Activated naive CD4-positive, alpha-beta T cell treated with Interleukin-2 at 50 U/mL for 16 hours (primary cell): ENCODE data around the gene USP35.

Experiments used
- DNase-seq: peaks from one replicate; pipeline ENCODE4 v3.0.0-alpha.2; 2020

The USP35 gene

DNA sequence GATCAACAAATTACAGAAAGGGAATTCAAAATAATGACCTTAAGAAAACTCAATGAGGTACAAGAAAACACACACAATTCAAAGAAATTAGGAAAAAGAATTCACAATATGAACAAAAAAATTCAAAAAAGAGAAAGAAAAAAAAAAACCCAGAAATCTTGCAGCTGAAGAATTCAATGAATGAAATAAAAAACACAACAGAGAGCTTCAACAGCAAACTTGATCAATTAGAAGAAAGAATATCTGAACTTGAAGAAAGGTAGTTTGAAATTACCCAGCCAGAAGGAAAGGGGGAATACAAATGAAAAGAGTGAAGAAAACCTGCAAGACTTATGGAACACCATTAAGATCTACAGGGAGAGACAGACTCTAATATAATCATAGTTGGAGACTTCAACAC lies 52.8 kb downstream of the USP35 start:
- no peak for DNase-seq

DNA sequence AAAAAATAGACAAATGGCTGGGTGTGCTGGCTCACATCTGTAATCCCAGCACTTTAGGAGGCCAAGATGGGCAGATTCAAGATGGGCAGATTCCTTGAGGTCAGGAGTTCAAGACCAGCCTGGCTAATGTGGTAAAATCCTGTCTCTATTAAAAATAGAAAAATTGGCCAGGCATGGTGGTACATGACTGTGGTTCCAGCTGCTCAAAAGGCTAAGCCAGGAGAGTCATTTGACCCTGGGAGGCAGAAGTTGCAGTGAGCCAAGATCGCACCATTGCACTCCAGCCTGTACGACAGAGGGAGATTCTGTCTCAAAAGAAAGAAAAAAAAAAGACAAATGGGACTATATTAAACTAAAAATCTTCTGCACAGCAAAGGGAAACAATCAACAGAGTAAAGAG lies 55.4 kb downstream of the USP35 start:
- DNase-seq: no peak

DNA sequence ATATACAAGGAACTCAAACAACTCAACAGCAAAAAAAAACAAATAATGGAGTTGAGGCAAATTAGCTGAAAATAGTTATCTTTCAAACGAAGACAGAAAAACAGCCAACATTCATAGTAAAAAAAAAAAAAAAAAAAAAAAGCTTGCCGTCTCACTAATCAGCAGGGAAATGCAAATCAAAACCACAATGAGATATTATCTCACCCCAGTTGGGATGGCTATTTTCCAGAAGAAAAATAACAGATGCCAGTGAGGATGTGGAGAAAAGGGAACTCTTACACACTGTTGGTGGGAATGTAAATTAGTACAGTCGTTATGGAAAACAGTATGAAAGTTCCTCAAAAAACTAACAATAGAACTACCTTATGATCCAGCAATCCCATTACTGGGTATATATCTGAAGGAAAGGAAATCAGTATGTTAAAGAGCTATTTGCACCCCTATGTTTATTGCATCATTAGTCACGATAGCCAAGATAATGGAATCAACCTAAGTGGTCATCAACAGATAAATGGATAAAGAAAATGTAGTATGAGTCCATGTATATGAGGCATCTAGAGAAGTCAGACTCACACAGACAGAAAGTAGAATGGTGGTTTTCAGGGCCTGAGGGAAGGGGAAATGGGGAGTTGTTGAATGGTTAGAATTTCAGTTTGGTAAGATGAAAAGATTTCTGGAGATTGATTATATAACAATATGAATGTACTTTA lies 56.0 kb downstream of the USP35 start:
- DNase-seq: no peak

DNA sequence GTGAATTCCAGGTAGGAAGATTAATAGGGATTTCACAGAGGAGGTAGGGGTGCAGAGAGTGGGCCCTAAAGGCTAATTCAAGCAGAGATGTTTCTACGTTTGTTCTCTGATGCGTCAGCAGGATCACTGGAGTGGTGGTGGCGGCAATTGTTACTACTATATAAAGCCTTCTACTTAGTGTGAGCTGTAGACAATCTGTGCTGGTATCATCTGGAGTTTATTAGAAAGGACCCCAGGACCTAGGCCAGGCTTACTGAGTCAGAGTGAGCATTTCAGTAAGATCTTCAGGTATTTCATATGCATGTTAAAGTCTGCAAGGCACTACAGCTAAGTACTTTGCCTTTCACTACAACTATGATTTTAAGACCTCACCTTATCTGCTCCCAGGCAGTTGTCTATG lies 59.5 kb downstream of the USP35 start:
- DNase-seq: no peak

DNA sequence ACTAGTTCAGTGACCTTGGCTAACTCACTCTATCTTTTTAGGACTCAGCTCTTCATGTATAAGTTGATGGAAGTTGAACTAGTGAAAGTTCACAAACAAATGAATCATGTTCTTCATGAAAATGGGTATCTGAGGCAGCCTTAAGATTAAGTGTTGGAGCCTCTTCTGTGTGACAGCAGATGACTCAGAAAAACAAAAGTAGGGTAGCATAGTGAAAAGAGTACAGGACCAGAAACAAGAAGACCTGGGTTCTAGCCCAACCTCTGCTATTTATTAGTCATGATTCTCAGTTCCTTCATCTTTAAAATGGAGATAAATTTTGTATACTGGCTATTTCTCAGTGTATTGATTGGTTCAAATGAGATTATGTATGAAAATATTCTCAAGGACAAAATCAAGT lies 60.2 kb downstream of the USP35 start:
- no peak for DNase-seq

DNA sequence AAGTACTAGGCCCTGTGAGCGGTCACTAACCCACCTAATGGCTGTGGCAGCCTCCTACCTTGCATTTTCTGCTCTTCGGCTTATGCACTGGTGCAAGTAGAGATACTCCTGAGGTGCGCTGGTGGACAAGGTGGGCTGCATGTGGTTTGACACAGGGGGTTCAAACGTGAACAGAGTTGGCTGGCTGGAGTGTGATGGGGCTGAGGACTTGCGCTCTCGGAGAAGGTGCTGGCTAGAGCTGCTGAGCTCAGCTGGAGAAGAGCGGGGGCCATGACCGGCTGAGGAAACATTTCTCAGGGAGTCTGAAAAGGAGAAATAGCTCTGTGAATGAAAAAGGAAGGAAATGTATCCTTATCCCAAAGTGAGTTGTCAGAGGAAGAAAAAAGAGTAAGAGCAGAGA lies 61.4 kb downstream of the USP35 start:
- no peak for DNase-seq

DNA sequence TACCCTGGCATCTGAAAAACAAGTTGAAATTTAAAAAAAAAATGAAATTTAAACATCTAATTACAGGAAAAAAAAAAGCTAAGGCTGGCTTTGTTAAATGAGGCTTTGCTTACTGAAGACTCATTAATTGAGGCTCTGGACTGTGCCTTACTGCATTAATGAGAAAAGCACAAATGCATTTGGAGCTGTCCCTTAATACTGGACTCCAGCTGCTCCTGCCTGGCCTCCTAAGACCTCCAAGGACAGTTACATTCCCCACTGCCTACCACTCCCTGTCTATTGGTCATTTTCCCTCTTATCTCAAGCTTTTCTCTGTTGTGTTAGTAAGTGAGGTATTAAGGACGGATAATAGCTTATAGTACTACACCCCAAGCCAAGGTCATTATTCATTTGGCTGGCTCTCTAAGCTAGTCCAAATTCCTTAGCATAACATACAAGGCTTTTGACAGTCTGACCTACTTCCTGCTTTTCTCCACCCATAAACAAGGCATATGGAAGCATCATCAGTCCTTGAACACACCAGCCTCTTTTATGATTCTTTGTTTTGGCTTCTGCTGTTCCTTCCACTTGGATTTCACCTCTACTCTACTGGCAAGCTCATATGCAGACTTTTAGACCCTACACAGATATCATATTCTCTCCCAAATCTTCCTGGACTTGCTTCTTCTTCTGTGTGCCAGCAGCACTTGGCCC lies 62.5 kb downstream of the USP35 start:
- DNase-seq: no peak

DNA sequence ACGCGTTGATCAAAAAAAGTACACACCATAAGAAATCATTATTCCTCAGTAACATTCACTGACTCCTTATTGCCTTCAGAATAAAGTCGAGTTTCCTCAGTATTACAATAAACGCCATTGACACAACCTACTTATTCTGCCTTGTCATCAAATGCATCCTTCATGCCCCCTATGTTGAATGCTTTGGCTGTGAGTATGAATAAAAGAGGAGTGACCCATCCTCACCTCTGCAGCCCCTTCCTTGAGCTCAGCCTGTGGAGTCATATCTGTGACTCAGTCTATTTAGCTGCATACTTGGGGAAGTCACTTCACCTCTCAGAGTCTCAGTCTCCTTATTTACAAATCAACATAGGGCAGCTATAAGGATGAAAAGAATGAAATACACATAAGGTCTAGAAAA lies 65.1 kb downstream of the USP35 start:
- DNase-seq: no peak

DNA sequence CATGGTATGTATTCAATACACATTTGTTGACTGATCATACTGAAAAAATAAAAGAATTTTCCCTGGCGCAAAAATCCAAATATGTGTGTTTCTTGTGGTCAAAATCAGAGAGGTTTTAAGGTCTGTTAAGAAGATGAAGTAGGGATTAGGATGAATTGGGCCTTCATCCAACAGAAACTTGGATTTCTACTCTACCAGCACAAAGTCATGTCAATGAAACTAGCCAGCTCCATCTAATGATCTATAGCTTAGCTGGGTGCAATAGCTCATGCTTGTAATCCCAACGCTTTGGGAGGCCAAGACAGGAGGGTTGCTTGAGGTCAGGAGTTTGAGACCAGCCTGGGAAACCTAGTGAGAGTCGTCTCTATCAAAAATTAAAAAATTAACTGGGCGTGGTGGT lies 65.5 kb downstream of the USP35 start:
- no peak for DNase-seq

DNA sequence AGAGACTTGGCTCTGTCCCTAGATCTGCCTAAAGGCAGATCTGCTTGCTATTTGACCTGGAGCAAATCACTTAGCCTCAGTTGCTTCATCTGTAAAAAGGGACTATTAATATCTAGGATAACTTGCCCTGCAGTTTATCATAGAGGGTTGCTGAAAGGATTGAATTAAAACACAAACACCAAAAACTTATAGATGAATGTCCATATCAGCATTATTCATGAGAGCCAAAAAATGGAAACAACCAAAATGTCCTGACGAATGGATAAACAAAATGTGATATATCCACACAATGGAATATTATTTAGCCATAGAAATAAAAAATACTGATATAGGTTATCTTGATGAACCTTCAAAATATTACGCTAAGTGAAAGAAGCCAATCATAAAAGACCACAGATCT lies 67.2 kb downstream of the USP35 start:
- no peak for DNase-seq

DNA sequence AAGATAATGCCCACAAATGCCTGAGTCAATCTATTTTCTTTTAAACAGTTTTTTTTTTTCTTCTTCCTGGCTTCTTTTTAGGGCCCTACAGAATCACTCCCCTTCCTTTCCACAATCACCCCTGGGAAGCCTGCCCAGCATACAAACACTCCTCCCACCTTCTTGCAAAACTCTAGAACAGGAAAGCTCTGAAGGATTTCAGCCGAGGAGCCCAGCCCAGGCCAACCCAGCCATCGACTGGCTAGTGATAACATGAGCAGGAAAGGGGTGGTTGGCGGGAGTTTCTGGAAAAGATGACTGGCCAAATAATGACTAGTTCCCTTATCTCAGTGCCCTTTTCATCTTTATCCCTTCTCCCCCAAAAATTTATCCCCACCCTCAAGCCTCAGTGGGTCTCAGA lies 68.2 kb downstream of the USP35 start:
- no peak for DNase-seq

DNA sequence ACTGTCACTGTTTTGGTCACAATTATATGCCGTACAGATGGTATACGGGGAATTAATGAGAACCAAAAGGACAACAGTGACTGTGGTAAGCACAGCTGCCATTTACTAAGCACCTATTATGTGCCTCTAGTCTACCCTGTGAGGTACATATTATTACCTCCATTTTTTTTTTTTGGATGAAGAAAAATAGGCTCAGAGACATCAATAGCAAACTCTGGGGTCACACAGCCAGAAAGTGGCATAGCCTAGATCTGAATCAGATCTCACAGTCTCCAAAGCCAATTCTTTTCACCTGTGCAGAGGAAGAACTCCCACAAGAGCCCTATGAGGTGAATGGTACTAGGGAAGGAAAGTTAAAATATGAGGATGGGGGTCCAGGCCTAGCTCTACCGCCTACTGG lies 68.9 kb downstream of the USP35 start:
- no peak for DNase-seq

DNA sequence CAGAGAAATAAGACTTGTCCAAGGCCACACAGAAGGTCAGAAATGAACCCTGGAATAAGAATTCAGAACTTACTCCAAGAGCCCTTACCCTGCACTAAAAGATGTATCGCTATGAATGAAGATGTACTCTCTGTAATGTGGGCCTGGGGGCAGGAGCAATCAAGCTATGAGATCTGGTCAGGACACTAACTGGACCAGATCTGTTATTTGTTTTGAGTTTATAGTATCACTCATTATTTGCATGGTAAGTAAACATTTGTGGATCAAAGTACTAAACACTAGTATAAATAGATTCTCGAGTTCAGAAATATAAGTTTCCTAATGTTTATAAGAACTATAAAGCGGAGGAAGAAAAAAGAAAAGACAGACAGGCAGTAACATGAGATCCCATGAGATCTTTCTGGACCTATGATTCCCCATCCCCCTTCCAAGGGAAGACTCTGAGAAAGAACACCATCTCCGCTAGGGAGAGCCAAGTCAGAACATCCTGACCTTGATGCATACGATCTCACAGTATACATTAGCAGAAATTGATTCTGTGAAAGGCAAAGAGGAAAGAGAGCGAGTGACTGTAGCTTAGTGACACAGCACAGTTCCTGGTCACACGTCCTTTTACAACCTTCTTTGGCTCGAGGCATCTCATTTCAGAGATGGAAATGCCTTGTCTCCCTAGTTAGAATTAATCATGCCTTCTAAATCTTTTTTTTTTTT lies 71.2 kb downstream of the USP35 start:
- DNase-seq: no peak

DNA sequence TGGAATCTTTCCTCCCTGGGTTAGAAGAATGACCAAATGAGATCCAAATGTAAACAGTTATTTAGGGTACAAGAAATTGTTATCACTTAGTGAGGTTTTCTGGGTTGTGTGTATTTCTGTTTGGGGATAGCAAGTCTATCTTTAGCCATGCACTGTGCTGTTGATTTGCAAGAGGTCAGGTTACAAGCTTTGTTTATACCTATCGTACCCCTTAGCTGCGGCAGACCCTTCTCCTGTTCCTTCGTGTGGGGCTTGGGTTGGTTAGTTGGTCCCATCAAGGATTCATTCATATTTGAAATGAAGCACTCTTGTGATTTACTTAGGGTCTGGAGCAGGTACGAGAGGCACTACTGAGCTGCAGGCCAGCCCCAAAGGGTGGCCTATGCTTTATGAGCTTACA lies 72.6 kb downstream of the USP35 start:
- DNase-seq: no peak

DNA sequence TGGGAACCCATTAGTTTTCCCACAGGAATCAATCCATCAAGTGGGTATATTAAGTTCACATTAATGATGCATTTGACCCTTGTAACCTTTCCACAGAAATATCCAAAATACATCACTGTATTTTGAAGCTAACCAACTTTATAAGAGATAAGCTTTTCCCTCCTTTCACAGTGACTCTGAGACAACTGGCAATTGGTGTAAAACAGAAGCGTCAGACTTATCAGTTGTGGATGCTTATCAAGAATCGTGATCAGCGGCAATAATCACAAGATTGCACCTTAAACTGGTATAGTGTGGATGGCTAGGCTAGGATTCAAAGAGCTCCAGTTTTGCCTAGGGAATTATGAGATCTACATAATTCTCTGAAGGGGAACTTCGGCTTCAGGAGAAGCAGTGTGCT lies 73.1 kb downstream of the USP35 start:
- no peak for DNase-seq

DNA sequence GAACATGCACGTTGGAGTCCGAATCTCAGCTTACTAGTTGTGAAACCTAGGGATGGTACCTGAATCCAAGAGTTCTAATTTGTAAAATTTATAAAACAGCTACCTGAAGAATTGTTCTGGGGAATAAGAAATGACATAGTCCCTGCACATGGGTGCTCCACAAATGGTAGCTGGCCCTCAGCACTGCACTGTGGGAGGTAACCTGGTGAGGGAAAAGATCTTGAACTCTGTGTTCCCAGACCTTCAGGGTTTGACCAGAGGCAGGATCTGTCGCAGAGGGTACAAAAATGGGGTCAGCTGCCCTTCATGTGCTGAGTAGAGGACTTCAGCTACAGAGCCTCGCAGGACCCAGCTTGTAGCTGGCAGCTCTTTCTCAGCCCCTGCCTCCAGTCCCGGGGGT lies 73.5 kb downstream of the USP35 start:
- no peak for DNase-seq

DNA sequence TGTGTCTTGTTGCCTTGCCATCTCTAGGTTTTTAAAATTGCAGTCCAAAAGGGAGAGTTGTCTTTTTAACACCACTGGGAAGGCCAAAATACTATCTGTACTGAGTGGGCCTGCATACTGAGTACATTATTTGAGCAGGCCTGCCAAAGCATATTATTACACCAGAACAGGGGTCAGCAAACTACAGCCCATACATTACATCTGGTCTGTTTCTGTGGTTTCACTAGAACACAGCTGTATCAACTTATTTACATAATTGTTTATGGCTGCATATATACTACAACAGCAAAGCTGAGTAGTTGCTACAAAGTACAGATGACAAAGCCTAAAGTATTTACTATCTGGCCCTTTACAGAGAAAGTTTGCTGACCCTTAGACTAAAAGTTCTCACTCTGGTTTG lies 74.0 kb downstream of the USP35 start:
- no peak for DNase-seq
